Sigmoid colon (tissue), 4 donors: ENCODE data around the gene INSIG1.

Experiments used
- CTCF ChIP-seq, 4 experiments: fragments of 450-650 bp in 3 of 4; fragments of 200-600 bp in 1 of 4; IDR thresholded peaks; one replicate each; pipeline ENCODE4 v1.5.1; 2016 to 2019; ENCODE audit warnings: antibody characterized with exemption in 4 of 4, mild to moderate bottlenecking in 3 of 4, moderate library complexity in 2 of 4
- EP300 ChIP-seq, 4 donors: sonication (generic); formaldehyde crosslinking; IDR thresholded peaks; one replicate each; pipeline ENCODE4 v1.6.1; 2017; ENCODE audit warnings: antibody characterized with exemption in 4 of 4
- POLR2A ChIP-seq, 2 donors: fragments of 450-650 bp; IDR thresholded peaks; one replicate each; pipeline ENCODE4 v1.6.1; 2016; ENCODE audit warnings: antibody characterized with exemption in 2 of 2, mild to moderate bottlenecking in 2 of 2, moderate library complexity in 2 of 2
- POLR2AphosphoS5 ChIP-seq, 4 donors: sonication (generic); formaldehyde crosslinking; IDR thresholded peaks; one replicate each; pipeline ENCODE4 v1.6.1; 2017; ENCODE audit warnings: antibody characterized with exemption in 4 of 4

GRCh38 chr7:155292680-155293226 is 4.9 kb upstream of the INSIG1 start:
- TF ChIP-seq CTCF (IDR thresholded peaks at IDR 0.05) = no peak
- no peak for TF ChIP-seq EP300 (IDR thresholded peaks at IDR 0.05)
- TF ChIP-seq POLR2AphosphoS5 (IDR thresholded peaks at IDR 0.05) = no peak
- no peak for TF ChIP-seq POLR2A (IDR thresholded peaks at IDR 0.05)
